GM19239 (cell line): ENCODE results near the gene PHETA2.
"Not testable (repeated sequence)": the region's sequence is repeated elsewhere in the genome, so short reads cannot be mapped to it uniquely, and the experiment has no call there.

Source experiments
- DNase-seq: peaks from one replicate; pipeline ENCODE4 v3.0.0; 2011; ENCODE audit warnings: low spot score; ENCODE audit not compliant: insufficient read length
- FAIRE-seq: peaks from 2 replicates; lab custom pipeline; 2011; peaks lifted over from hg19 to GRCh38; lab: Jason Lieb, UNC

Gene PHETA2

DNA sequence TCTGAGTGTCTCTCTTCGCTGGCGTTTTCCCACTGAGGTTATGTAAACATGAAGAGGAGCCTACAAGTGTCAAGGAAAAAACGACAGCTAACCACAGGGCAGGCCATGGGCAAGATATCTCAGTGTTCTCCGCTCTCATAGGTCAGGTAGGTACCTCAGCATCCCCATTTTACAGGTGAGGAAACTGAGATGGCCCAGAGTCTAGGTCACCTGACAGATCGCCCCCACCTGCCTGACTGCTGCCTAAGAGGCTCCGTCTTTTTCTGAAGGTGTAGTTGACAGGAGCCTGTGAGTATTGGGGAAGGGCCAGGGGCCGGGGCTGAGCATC lies 17.4 kb downstream of the PHETA2 start:
- no peak for DNase-seq
- peak; percentile 71 for FAIRE-seq

DNA sequence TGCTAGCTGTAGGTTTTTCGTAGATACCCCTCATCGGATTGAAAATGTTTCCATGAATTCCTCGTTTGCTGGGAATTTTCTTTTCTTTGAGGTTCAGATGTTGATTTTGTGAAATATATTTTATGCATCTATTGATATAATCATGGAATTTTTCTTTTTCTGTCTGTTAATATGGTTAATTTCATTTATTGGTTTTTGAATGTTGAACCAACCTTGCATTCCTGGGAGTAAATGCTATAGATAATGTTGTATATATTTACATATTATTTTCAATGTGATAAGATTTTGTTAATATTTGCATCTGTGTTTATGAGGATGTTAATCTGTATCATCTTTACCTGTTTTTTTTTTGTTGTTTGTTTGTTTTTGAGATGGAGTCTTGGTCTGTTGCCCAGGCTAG lies 27.2 kb downstream of the PHETA2 start:
- DNase-seq, result no peak
- no peak for FAIRE-seq

- not testable (repeated sequence) for FAIRE-seq, DNase-seq
Measured at GRCh38 chr22:42104332-42104860, 30.3 kb downstream of the PHETA2 start.

GRCh38 chr22:42108848-42109247 lies 34.8 kb downstream of the PHETA2 start:
- FAIRE-seq, result no peak
- no peak for DNase-seq

DNA sequence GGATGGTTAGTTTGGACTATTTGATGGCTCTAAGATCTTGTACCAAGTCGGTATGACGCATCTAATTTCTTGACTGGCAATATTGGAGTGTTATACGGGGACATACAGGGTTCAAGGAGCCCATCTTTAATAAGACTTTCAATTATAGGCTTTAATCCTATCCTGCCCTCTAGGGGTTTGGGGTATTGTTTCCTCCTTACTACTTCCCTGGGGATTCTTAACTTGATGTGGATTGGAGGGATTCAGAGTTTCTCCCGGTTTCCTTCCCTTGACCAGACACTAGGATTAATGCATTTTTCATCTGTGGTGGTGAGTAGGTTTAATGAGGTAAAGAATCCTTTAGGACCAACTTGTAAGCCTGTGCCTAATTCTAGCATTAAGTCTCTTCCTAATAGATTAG lies 37.8 kb downstream of the PHETA2 start:
- DNase-seq (no peak), FAIRE-seq (no peak)

- not testable (repeated sequence) for DNase-seq, FAIRE-seq
Measured at GRCh38 chr22:42112793-42113192, 38.7 kb downstream of the PHETA2 start.

DNA sequence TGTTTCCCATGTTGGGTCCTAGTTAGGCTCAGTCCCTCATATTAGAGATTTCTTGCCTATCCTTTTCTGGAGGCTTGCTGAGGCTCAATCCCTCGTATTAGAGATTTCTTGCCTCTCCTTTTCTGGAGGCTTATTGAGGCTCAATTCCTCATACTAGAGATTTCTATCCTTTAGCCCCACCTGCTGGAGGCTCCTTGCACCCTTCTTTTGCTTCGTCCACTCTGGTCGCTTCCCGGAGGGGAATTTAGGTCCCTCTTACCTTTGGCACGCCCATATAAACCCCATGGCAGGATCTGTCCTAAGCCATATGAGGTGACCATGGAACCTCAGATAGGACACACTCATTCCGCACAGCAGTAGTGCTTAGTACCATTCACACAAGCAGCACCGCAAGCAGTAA lies 40.7 kb downstream of the PHETA2 start:
- FAIRE-seq, result no peak

DNA sequence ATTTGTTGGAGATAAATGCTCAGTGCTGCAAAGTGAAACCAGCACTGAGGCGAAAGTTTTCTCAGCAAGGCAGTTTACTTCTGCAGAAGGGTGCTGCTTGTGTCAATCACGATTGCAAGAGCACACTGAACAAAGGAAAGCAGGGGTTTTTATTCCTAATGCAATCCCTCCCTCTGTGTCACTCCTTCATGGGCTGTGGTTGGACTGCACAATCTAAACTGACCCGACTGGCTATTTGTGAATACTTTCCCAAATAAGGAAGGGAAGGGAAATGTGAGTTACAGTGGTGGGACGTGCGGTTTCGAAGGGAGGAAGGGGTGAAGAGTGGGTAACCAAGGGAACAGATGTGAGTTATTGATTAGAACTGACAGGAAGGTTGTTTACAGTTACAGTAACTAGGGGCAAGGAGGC lies 41.4 kb downstream of the PHETA2 start:
- DNase-seq, FAIRE-seq: not testable (repeated sequence)

More for the DNA sequence above, 40.7 kb downstream of the PHETA2 start:
- no peak for DNase-seq

DNA sequence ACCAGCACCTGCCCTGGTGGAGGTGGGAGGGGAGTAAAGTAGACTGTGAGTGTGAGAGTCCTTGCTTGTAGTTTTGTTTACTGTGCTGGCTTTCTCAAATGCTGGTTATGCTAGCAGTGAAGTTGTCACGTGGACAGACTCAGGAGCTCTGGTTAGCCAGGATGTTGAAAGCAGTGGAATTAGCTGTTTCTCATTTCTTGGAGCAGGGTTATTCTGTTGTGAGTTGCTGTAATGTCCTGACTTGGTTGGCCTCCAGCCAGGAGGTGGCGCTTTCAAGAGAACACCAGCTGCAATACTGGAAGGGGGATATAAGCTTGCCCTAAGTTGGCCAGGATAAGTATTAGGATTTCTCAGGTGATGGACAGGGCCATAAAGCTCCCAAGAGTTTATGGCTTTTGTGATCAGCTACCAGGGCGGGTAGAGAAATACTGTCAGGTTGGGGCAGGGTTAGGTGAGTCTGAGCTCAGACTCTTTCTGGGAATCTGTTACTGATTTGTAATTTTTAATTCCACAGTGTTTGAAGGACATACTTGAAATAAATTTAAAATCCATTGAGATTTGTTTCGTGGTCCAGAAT lies 42.9 kb downstream of the PHETA2 start:
- DNase-seq, result no peak
- no peak for FAIRE-seq

GRCh38 chr22:42120231-42121021 lies 46.4 kb downstream of the PHETA2 start:
- FAIRE-seq (peak; percentile 82), DNase-seq (peak; percentile 48)

DNA sequence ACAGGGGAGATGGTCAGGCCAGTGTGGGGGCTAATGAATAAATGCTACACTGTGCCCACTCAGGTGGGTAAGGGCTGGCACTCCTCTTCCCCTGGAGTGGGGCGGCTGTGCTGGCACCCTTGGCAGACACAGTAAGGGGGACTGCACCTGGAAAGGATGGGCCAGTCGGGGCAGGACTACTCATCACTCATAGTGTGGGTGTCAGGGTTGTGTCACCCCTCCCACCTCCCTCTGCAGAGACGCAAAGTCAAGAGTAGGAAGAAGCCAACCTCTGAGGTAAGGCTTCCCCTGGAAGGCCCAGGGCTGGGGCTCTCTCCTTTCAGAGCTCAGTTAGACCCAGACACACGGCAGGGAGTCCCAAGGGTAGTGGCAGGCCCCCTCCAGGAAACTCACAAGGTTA lies 49.5 kb downstream of the PHETA2 start:
- not testable (repeated sequence) for FAIRE-seq, DNase-seq

DNA sequence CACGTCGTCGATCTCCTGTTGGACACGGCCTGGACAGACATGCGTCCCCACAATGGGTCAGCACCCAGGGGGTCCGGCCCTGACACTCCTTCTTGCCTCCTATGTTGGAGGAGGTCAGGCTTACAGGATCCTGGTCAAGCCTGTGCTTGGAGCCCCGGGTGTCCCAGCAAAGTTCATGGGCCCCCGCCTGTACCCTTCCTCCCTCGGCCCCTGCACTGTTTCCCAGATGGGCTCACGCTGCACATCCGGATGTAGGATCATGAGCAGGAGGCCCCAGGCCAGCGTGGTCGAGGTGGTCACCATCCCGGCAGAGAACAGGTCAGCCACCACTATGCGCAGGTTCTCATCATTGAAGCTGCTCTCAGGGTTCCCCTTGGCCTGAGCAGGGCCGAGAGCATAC lies 53.6 kb downstream of the PHETA2 start:
- DNase-seq (no peak), FAIRE-seq (no peak)

- FAIRE-seq, result not testable (repeated sequence)
Measured at GRCh38 chr22:42128007-42128406, 54.0 kb downstream of the PHETA2 start.

More at GRCh38 chr22:42128007-42128406, 54.0 kb downstream of the PHETA2 start:
- DNase-seq, result not testable (repeated sequence)
